Upper lobe of right lung (tissue), 1 donor: ENCODE results near the gene SERPINB1. TPM values are rescaled to one million over a fixed set of nuclear protein-coding genes. Genes with fewer than 3 reads are reported as not detected.
"Not testable (repeated sequence)": the region's sequence is repeated elsewhere in the genome, so short reads cannot be mapped to it uniquely, and the experiment has no call there.

Experiments used
- ATAC-seq: fragments of 200-7000 bp; cut with Tn5 transposase; one replicate; pipeline ENCODE4 v1.9.1; 2020; ENCODE audit warnings: mild to moderate bottlenecking, moderate library complexity
- DNase-seq: peaks from one replicate; pipeline ENCODE4 v3.0.0-alpha.2; 2020
- H3K27ac ChIP-seq: fragments of 200-600 bp; one replicate; pipeline ENCODE4 v1.8.0; 2022
- H3K27me3 ChIP-seq: fragments of 200-600 bp; one replicate; pipeline ENCODE4 v1.8.0; 2022; ENCODE audit warnings: mild to moderate bottlenecking
- H3K36me3 ChIP-seq: fragments of 200-600 bp; one replicate; pipeline ENCODE4 v1.8.0; 2022
- H3K4me1 ChIP-seq: fragments of 200-600 bp; one replicate; pipeline ENCODE4 v1.8.0; 2022
- H3K4me3 ChIP-seq: fragments of 200-600 bp; one replicate; pipeline ENCODE4 v1.8.0; 2022; ENCODE audit warnings: mild to moderate bottlenecking
- H3K9me3 ChIP-seq: fragments of 200-600 bp; one replicate; pipeline ENCODE4 v1.8.0; 2022
- CTCF ChIP-seq: fragments of 200-600 bp; IDR thresholded peaks from one replicate; pipeline ENCODE4 v1.8.0; 2022; ENCODE audit warnings: antibody characterized with exemption
- intact Hi-C: fragments of 100-400 bp; cut with DNase I; formaldehyde crosslinking; loops from one replicate; pipeline ENCODE4 v1.11.0; 2022
- total RNA-seq: library from RNA; stranded (reverse); fragmentation: NEBNext Ultra II Directional; extraction: Animal tissue kit (Norgen Biotek cat#: 25700); gene quantifications from one replicate; pipeline ENCODE4 v1.2.1, GENCODE V29; 2021
- donor health status: DM: no; HTN: yes; CAD: no; lungs with severe emphysema.

The SERPINB1 gene
- total RNA-seq, 1 donor from 2014 or later = 101 TPM

GRCh38 chr6:2853769-2854395 is 12.2 kb upstream of the SERPINB1 start:
- Histone ChIP-seq H3K9me3 (no peaks in the 10 kb centered on the region), H3K27me3 (no peaks in the 10 kb centered on the region), H3K27ac (peak overlapping the region; percentile 91), H3K4me1 (peaks cover 53% of the 10 kb centered on the region), H3K4me3 (peak overlapping the region; percentile 38), H3K36me3 (no peaks in the 10 kb centered on the region)
- TF ChIP-seq CTCF = peak; percentile 54
- no peak for DNase-seq
- intact Hi-C loops = no loop called here
- peak; percentile 48 for ATAC-seq

- H3K9me3 ChIP-seq, H3K27me3 ChIP-seq, ATAC-seq, DNase-seq, H3K36me3 ChIP-seq, intact Hi-C loops: not testable (repeated sequence)
- Histone ChIP-seq H3K4me1 (peaks cover 47% of the 10 kb centered on the region), H3K4me3 (peak overlapping the region; percentile 38), H3K27ac (peak overlapping the region; percentile 91)
These were observed 11.7 kb upstream of the SERPINB1 start for GRCh38 chr6:2853378-2853768.

- H3K36me3 ChIP-seq = no peaks in the 10 kb centered on the region
- peaks cover 44% of the 10 kb centered on the region for H3K4me1 ChIP-seq
- no peak for TF ChIP-seq CTCF
- intact Hi-C loops = no loop called here
- no peaks in the 10 kb centered on the region for H3K27me3 ChIP-seq
- no peak overlapping the region for H3K27ac ChIP-seq
- H3K4me3 ChIP-seq = no peak overlapping the region
- no peaks in the 10 kb centered on the region for H3K9me3 ChIP-seq
- DNase-seq (no peak), ATAC-seq (no peak)
These were observed 11.3 kb upstream of the SERPINB1 start for GRCh38 chr6:2852921-2853322.

GRCh38 chr6:2852514-2852855 is 10.8 kb upstream of the SERPINB1 start:
- no peak overlapping the region for H3K27ac ChIP-seq
- no peak overlapping the region for H3K4me3 ChIP-seq
- no peak for DNase-seq
- TF ChIP-seq CTCF = no peak
- intact Hi-C loops = no loop called here
- no peaks in the 10 kb centered on the region for H3K9me3 ChIP-seq
- H3K27me3 ChIP-seq = no peaks in the 10 kb centered on the region
- H3K4me1 ChIP-seq = peaks cover 40% of the 10 kb centered on the region
- no peak for ATAC-seq
- no peaks in the 10 kb centered on the region for H3K36me3 ChIP-seq

GRCh38 chr6:2851727-2852513 is 10.3 kb upstream of the SERPINB1 start:
- Histone ChIP-seq H3K4me3 (no peak overlapping the region), H3K4me1 (peaks cover 35% of the 10 kb centered on the region)
- intact Hi-C loops = no loop called here

More at GRCh38 chr6:2851727-2852513, 10.3 kb upstream of the SERPINB1 start:
- no peak for TF ChIP-seq CTCF
- DNase-seq (no peak), ATAC-seq (no peak)
- H3K27me3 ChIP-seq = no peaks in the 10 kb centered on the region
- no peaks in the 10 kb centered on the region for H3K9me3 ChIP-seq
- H3K36me3 ChIP-seq = no peaks in the 10 kb centered on the region
- H3K27ac ChIP-seq = peak overlapping the region; percentile 49
